HUES48 (cell line): ENCODE data around the gene AP1M1.

Experiments used
- H3K27ac ChIP-seq: one replicate; pipeline ENCODE4 v1.7.0; 2013; ENCODE audit warnings: low read depth, low read length, inconsistent platforms
- H3K27me3 ChIP-seq: 2 replicates; pipeline ENCODE4 v1.6.1; 2013; ENCODE audit warnings: mild to moderate bottlenecking, low read length; ENCODE audit not compliant: control insufficient read depth, insufficient read depth
- H3K36me3 ChIP-seq: 2 replicates; pipeline ENCODE4 v1.6.1; 2013; ENCODE audit warnings: low read length; ENCODE audit not compliant: control insufficient read depth, insufficient read depth
- H3K4me1 ChIP-seq: 2 replicates; pipeline ENCODE4 v1.6.1; 2013; ENCODE audit warnings: mild to moderate bottlenecking, low read length; ENCODE audit not compliant: control insufficient read depth, insufficient read depth
- H3K4me3 ChIP-seq: 2 replicates; pipeline ENCODE4 v1.5.1; 2013; ENCODE audit warnings: mild to moderate bottlenecking, low read depth, low read length
- H3K9ac ChIP-seq: 2 replicates; pipeline ENCODE4 v1.6.1; 2013; ENCODE audit warnings: mild to moderate bottlenecking, low read depth, low read length, moderate library complexity
- H3K9me3 ChIP-seq: 2 replicates; pipeline ENCODE4 v1.6.1; 2013; ENCODE audit warnings: low read length; ENCODE audit not compliant: control insufficient read depth, insufficient read depth

Gene AP1M1

GRCh38 chr19:16197622-16198369, at the start of gene AP1M1:
TSS of gene AP1M1 (plus strand) at chr19:16197911. CDS start at chr19:16198027, 116 bp downstream.
- H3K27me3 ChIP-seq: no peaks in the 10 kb centered on the region
- H3K36me3 ChIP-seq: no peaks in the 10 kb centered on the region
- H3K4me3 ChIP-seq: peak within 1 kb of the TSS; percentile 83
- peak within 1 kb of the TSS; percentile 21 for H3K9ac ChIP-seq
- H3K27ac ChIP-seq: peak within 1 kb of the TSS; percentile 70
- H3K9me3 ChIP-seq: no peaks in the 10 kb centered on the region
- H3K4me1 ChIP-seq: 0 out of 2 replicates have a peak, but pooled peaks cover 8% of the 10 kb centered on the region

GRCh38 chr19:16148443-16149229, 49.1 kb upstream of the AP1M1 start:
- Histone ChIP-seq H3K36me3 (no peaks in the 10 kb centered on the region), H3K4me1 (peaks cover 3% of the 10 kb centered on the region; the same call in 1 of the 2 replicates), H3K9ac (no peak overlapping the region), H3K9me3 (no peaks in the 10 kb centered on the region), H3K27ac (no peak overlapping the region), H3K27me3 (no peaks in the 10 kb centered on the region), H3K4me3 (no peak overlapping the region)

GRCh38 chr19:16153582-16154336, 44.0 kb upstream of the AP1M1 start:
- Histone ChIP-seq H3K36me3 (no peaks in the 10 kb centered on the region), H3K27me3 (no peaks in the 10 kb centered on the region), H3K9me3 (no peaks in the 10 kb centered on the region), H3K4me3 (no peak overlapping the region), H3K27ac (no peak overlapping the region), H3K9ac (no peak overlapping the region), H3K4me1 (no peaks in the 10 kb centered on the region)

GRCh38 chr19:16154557-16154956, 43.2 kb upstream of the AP1M1 start:
- Histone ChIP-seq H3K36me3 (no peaks in the 10 kb centered on the region), H3K4me3 (no peak overlapping the region), H3K27me3 (no peaks in the 10 kb centered on the region), H3K9me3 (no peaks in the 10 kb centered on the region), H3K9ac (no peak overlapping the region), H3K4me1 (no peaks in the 10 kb centered on the region), H3K27ac (no peak overlapping the region)

GRCh38 chr19:16155128-16155527, 42.6 kb upstream of the AP1M1 start:
- no peaks in the 10 kb centered on the region for H3K27me3 ChIP-seq
- H3K27ac ChIP-seq: no peak overlapping the region
- H3K9me3 ChIP-seq: no peaks in the 10 kb centered on the region
- H3K4me3 ChIP-seq: no peak overlapping the region
- H3K9ac ChIP-seq: no peak overlapping the region
- H3K4me1 ChIP-seq: no peaks in the 10 kb centered on the region
- no peaks in the 10 kb centered on the region for H3K36me3 ChIP-seq

GRCh38 chr19:16156904-16157303, 40.8 kb upstream of the AP1M1 start:
- Histone ChIP-seq H3K27ac (no peak overlapping the region), H3K4me3 (no peak overlapping the region), H3K9ac (no peak overlapping the region), H3K36me3 (no peaks in the 10 kb centered on the region), H3K4me1 (no peaks in the 10 kb centered on the region), H3K27me3 (no peaks in the 10 kb centered on the region), H3K9me3 (no peaks in the 10 kb centered on the region)

GRCh38 chr19:16157601-16158000, 40.1 kb upstream of the AP1M1 start:
- Histone ChIP-seq H3K4me1 (no peaks in the 10 kb centered on the region), H3K27me3 (no peaks in the 10 kb centered on the region), H3K27ac (no peak overlapping the region), H3K9ac (no peak overlapping the region), H3K36me3 (no peaks in the 10 kb centered on the region), H3K9me3 (no peaks in the 10 kb centered on the region), H3K4me3 (no peak overlapping the region)

GRCh38 chr19:16159655-16160054, 38.1 kb upstream of the AP1M1 start:
- Histone ChIP-seq H3K9me3 (no peaks in the 10 kb centered on the region), H3K27ac (no peak overlapping the region), H3K9ac (no peak overlapping the region), H3K4me1 (no peaks in the 10 kb centered on the region), H3K4me3 (no peak overlapping the region), H3K36me3 (no peaks in the 10 kb centered on the region), H3K27me3 (no peaks in the 10 kb centered on the region)

- Histone ChIP-seq H3K9ac (no peak overlapping the region), H3K36me3 (no peaks in the 10 kb centered on the region), H3K4me1 (no peaks in the 10 kb centered on the region), H3K27me3 (no peaks in the 10 kb centered on the region), H3K27ac (no peak overlapping the region), H3K9me3 (no peaks in the 10 kb centered on the region), H3K4me3 (no peak overlapping the region)
Measured at GRCh38 chr19:16160445-16160942, 37.2 kb upstream of the AP1M1 start.

- H3K36me3 ChIP-seq: no peaks in the 10 kb centered on the region
- H3K9me3 ChIP-seq: no peaks in the 10 kb centered on the region
- H3K4me1 ChIP-seq: no peaks in the 10 kb centered on the region
- no peaks in the 10 kb centered on the region for H3K27me3 ChIP-seq
- H3K9ac ChIP-seq: no peak overlapping the region
- H3K4me3 ChIP-seq: no peak overlapping the region
- no peak overlapping the region for H3K27ac ChIP-seq
Measured at GRCh38 chr19:16160943-16161560, 36.7 kb upstream of the AP1M1 start.
